Lower lobe of right lung (tissue), 2 donors: ENCODE data around the gene MEX3D. TPM values are rescaled to one million over a fixed set of nuclear protein-coding genes. Genes with fewer than 3 reads are reported as not detected.
"Not testable (repeated sequence)": the region's sequence is repeated elsewhere in the genome, so short reads cannot be mapped to it uniquely, and the experiment has no call there.

Experiments used
- ATAC-seq, 2 donors: fragments of 200-7000 bp; cut with Tn5 transposase; one replicate each; pipeline ENCODE4 v1.9.1; 2020 to 2022; ENCODE audit warnings: mild to moderate bottlenecking in 2 of 2, moderate library complexity in 2 of 2
- DNase-seq: peaks from one replicate; pipeline ENCODE4 v3.0.0-alpha.2; 2020
- H3K27ac ChIP-seq: fragments of 200-600 bp; one replicate; pipeline ENCODE4 v1.8.0; 2022
- H3K27me3 ChIP-seq: fragments of 200-600 bp; one replicate; pipeline ENCODE4 v1.8.0; 2022; ENCODE audit warnings: low read depth
- H3K36me3 ChIP-seq: fragments of 200-600 bp; one replicate; pipeline ENCODE4 v1.8.0; 2022; ENCODE audit warnings: mild to moderate bottlenecking
- H3K4me1 ChIP-seq: fragments of 200-600 bp; one replicate; pipeline ENCODE4 v1.8.0; 2022
- H3K4me3 ChIP-seq: fragments of 200-600 bp; one replicate; pipeline ENCODE4 v1.8.0; 2022; ENCODE audit warnings: mild to moderate bottlenecking
- H3K9me3 ChIP-seq: fragments of 200-600 bp; one replicate; pipeline ENCODE4 v1.8.0; 2022
- intact Hi-C: fragments of 100-400 bp; cut with DNase I; formaldehyde crosslinking; loops from one replicate; pipeline ENCODE4 v1.11.0; 2022
- total RNA-seq: library from RNA; stranded (reverse); fragmentation: NEBNext Ultra II Directional; extraction: Animal tissue kit (Norgen Biotek cat#: 25700); gene quantifications from one replicate; pipeline ENCODE4 v1.2.1, GENCODE V29; 2021
- TF ChIP-seq, protein P1 (sequence below): fragments of 200-600 bp; IDR thresholded peaks from one replicate; pipeline ENCODE4 v1.8.0; 2022; ENCODE audit warnings: antibody characterized with exemption, mild to moderate bottlenecking
- donor health status: DM: no; HTN: yes; CAD: no; lungs with severe emphysema.

Gene MEX3D
- total RNA-seq, 1 donor from 2014 or later = 18.5 TPM

- Histone ChIP-seq H3K27ac (no peak overlapping the region), H3K4me3 (no peak overlapping the region), H3K9me3 (no peaks in the 10 kb centered on the region), H3K4me1 (no peaks in the 10 kb centered on the region), H3K36me3 (no peaks in the 10 kb centered on the region), H3K27me3 (peaks cover 53% of the 10 kb centered on the region)
- ATAC-seq = no peak
- DNase-seq = no peak
- TF ChIP-seq, protein P1, sequence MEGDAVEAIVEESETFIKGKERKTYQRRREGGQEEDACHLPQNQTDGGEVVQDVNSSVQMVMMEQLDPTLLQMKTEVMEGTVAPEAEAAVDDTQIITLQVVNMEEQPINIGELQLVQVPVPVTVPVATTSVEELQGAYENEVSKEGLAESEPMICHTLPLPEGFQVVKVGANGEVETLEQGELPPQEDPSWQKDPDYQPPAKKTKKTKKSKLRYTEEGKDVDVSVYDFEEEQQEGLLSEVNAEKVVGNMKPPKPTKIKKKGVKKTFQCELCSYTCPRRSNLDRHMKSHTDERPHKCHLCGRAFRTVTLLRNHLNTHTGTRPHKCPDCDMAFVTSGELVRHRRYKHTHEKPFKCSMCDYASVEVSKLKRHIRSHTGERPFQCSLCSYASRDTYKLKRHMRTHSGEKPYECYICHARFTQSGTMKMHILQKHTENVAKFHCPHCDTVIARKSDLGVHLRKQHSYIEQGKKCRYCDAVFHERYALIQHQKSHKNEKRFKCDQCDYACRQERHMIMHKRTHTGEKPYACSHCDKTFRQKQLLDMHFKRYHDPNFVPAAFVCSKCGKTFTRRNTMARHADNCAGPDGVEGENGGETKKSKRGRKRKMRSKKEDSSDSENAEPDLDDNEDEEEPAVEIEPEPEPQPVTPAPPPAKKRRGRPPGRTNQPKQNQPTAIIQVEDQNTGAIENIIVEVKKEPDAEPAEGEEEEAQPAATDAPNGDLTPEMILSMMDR = no peak
- intact Hi-C loops = no loop called here
Observed at GRCh38 chr19:1522061-1522460, 46.1 kb downstream of the MEX3D start.

DNA sequence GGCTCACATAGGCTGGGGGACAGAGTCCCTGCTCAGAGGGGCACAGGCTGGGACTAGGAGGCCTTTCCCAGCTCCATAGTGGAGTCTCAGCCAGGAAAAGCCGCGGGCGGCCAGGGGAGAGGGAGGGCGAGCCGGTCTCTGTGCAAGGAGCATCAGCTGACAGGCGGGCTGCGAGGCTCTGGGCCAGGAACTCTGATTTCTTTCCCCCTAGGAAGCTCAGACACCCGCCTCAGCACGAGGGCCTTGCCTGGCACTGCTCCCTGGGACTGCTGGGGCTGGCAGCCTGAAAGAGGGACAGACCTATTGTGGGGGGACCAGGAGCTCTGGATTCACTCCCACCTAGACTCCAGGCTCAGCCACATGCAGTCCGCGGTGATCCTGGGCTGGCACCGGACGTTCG lies 46.5 kb downstream of the MEX3D start:
- Histone ChIP-seq H3K4me1 (no peaks in the 10 kb centered on the region), H3K36me3 (no peaks in the 10 kb centered on the region), H3K27me3 (peaks cover 51% of the 10 kb centered on the region), H3K4me3 (no peak overlapping the region), H3K9me3 (no peaks in the 10 kb centered on the region), H3K27ac (no peak overlapping the region)
- no peak for ATAC-seq
- no peak for DNase-seq
- TF ChIP-seq, protein P1 = no peak
- intact Hi-C loops = no loop called here

DNA sequence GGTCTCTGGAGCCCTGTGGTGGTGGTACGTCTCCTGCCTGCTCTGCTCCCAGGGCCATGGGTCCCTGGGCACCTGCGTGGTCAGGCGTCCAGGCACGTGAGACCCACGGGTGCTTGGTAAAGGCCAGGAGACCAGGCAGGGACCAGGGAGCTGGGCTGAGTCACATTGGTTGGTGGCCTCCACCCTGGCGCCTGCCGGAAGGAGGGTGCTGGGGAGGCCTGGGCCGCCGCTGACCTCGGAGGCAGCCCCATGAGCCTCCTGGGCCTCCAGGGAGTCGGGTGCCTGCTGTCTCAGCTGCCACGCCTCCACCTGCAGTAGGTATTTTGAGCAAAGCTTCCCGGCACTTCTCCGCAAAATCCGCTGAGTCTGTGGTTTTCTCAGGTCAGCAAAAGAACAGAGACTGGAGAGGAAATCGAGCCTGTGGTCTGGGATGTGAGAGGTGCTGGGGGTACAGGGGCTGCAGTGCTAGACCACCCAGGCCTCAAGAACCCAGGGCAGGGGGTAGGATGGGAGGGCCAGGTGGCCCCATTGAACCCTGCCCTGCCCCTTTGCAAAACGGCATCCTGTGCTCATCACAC lies 47.8 kb downstream of the MEX3D start:
- Histone ChIP-seq H3K9me3 (no peaks in the 10 kb centered on the region), H3K36me3 (no peaks in the 10 kb centered on the region), H3K27ac (no peak overlapping the region), H3K4me1 (no peaks in the 10 kb centered on the region), H3K27me3 (peaks cover 43% of the 10 kb centered on the region), H3K4me3 (no peak overlapping the region)
- ATAC-seq (no peak), DNase-seq (no peak)
- intact Hi-C loops = no loop called here
- TF ChIP-seq, protein P1 = no peak

- H3K27ac ChIP-seq, H3K4me1 ChIP-seq, DNase-seq, H3K36me3 ChIP-seq, intact Hi-C loops, H3K9me3 ChIP-seq, ATAC-seq, H3K4me3 ChIP-seq: not testable (repeated sequence)
- H3K27me3 ChIP-seq = peaks cover 43% of the 10 kb centered on the region
Observed at GRCh38 chr19:1519802-1520201, 48.3 kb downstream of the MEX3D start.

DNA sequence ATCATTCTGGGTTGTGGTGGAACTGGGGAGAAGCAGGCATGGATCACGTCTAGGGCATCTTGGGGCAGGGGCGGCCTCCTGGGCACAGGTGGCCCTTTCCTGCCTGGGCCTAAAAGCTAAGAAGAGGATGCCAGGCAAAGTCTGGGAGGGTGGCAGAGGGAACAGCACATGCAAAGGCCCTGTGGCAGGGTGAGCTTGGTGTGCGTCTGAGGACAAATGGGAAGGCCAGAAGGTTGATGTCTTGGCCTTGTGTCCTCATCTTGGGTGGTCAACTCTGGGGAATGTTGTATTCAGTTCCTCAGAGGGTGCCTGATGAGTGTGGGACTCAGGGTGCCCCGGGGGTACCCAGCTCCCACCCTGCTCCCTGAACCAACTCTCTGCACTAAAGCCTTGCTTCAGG lies 49.7 kb downstream of the MEX3D start:
- TF ChIP-seq, protein P1 = no peak
- no peak overlapping the region for H3K27ac ChIP-seq
- H3K4me3 ChIP-seq = no peak overlapping the region
- no peaks in the 10 kb centered on the region for H3K9me3 ChIP-seq
- peaks cover 4% of the 10 kb centered on the region for H3K4me1 ChIP-seq
- H3K27me3 ChIP-seq = peaks cover 43% of the 10 kb centered on the region
- ATAC-seq (no peak), DNase-seq (no peak)
- no peaks in the 10 kb centered on the region for H3K36me3 ChIP-seq
- intact Hi-C loops = no loop called here

DNA sequence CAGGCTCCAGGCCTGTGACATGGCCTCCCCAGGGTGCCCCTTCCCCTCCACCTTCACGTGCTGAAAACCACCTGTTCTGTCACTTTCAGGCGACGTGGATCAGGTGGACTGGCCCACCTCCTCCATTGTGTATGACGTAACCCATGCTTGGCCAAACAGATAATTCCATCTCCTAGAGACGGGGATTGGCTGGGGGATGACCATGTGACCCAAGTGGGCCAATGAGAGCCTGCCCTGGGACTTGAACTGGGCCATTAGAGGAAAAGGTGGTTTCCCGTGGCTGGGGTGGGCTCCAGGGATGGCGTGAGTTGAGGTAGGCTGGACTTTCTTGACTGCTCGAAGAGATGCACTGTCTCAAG lies 51.8 kb downstream of the MEX3D start:
- no peak overlapping the region for H3K4me3 ChIP-seq
- H3K36me3 ChIP-seq = no peaks in the 10 kb centered on the region
- H3K27me3 ChIP-seq = peaks cover 49% of the 10 kb centered on the region
- ATAC-seq = no peak
- DNase-seq = no peak
- H3K27ac ChIP-seq = no peak overlapping the region
- no peaks in the 10 kb centered on the region for H3K9me3 ChIP-seq
- H3K4me1 ChIP-seq = peaks cover 7% of the 10 kb centered on the region
- TF ChIP-seq, protein P1 = no peak
- intact Hi-C loops = no loop called here
